Effector CD4-positive, alpha-beta T cell (primary cell): ENCODE data around the gene SHC1.

Experiments used
- DNase-seq: peaks from one replicate; pipeline ENCODE4 v3.0.0-alpha.2; 2020

The SHC1 gene

DNA sequence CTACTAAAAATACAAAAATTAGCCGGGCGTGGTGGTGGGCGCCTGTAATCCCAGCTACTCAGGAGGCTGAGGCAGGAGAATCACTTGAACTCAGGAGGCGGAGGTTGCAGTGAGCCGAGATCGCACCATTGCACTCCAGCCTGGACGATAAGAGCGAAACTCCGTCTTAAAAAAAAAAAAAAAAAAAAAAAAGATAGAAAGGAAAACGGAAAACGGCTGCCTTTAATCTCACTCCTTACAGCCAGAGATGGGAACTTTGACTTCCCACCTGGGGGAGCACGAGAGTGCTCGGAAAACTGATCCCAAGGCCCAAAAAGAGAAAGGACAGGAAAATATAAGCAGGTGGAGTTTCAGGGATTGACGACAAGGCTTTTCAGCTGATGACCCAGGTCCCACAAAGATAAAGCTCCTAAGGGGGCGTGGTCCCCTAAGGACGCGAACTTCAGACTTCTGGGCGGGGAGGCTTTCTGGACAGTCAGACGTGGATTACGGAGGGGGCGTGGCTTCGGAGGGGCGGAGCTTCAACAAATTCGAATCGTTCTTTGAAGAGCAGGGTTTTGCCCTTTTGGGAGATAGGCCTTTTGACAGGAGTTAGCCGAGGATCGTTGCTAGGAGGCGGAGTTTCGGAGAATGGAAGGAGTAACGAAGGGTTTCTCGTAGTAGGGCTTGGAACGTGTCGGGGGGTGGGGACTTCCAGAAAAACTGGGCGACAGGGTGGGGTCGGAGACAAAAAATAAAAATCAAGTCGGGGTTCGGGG lies 3.0 kb upstream of the SHC1 start:
- DNase-seq = peak; percentile 84

DNA sequence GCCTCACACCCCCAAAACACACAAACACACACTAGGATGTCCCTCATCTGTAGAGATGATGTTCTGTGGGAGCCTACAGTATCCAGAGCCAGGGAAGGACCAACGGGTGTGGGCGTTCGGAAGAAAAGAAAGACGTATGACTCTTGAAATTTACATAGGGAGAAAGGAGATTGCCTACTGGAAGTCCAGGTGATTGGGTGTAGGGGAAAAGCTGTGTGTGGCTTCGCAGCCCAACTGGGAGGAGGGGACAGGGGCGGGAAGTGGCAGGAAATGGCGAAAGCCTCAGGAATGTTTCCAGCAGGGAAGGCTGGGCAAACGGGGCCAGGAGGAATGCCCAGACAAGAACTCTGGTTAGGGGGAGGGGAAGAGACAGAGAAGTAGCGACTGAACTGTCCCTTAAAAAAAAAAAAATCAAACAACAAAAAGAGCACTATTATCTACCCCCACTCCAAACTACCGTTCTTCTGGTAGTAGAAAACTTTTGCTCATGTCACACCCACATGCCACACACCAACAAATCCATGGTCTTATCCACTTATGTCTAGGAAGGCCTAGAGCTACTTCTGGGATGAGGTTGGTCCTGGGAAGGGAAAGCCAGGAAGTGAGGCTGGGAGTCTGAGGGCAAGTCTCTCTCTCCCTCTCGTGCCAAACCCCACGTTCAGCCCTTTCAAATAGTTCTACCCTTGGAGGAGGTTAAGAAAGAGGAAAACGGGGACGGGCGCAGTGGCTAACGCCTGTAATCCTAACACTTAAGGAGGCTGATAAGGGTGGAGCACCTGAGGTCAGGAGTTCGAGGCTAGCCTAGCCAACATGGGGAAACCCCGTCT lies 2.2 kb upstream of the SHC1 start:
- DNase-seq = no peak

DNA sequence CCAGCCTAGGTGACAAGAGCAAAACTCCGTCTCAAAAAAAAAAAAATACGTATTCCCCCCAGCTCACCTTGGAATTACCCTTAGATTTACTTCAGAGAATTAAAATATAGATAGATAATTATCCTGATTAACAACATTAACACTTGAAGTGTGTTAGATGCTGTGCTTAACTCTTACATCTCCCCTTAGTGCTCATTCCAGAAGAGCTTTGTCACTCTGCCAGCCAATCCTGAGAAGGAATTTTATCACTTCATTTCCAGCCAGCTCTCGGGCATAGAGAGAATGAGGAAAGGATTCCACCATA lies 1.6 kb upstream of the SHC1 start:
- no peak for DNase-seq

DNA sequence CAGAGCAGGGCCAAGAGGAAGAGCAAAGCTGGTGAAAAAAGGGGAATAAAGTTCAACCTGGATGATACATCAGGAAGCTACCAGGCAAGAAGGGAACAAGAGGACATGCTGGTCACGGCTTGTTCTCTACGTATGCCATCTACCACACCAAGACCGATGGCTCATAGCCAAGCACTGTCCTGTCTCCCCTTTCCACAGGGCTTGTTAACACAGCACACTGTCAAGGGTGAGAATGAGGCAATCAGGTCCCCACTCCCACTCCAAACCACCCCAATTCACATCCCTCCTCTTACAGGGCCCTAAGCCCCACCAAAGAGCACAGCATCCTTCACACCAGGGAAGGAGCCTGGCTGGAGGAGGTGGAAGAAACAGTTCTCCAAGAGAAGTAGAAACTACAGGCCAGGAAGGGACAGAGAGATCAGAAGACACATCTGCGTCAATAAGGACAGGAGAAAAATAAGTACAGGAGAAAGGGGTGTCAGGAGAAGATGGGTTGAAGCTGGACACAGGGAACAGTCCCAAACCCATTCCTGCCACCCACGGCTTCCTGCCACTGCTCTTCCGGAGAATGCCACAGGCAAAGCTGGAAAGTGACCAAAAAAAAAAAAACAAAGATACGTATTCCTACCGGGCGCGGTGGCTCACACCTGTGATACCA lies 923 bp upstream of the SHC1 start:
- DNase-seq = no peak

DNA sequence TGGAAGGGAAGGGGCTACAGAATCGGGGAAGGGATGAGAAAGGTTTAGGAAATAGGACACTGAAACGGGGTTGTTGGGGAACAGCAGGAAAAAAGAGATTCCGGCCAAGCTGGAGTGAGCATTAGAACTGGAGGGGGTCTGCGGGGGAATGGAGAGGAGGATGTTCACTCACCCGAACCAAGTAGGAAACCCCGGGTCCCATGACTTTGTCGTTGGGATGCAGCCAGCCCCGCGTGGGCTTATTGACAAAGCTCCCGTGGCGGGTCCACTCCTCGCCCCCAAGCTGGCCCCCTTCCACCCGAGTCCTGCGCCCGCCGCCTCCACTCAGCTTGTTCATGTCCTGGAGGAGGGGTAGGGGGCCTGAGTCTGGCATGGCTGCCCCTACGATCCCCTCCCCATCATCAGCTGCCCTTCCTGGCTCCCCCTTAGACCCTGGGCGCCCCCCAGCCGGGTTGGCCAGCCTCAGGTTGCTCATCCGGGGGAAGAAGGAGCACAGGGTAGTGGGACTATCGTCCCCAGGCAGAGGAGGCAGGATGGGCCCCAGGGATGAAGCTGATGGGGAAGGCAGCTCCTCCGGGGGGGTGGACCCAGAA lies 591 bp downstream of the SHC1 start:
- DNase-seq = no peak

DNA sequence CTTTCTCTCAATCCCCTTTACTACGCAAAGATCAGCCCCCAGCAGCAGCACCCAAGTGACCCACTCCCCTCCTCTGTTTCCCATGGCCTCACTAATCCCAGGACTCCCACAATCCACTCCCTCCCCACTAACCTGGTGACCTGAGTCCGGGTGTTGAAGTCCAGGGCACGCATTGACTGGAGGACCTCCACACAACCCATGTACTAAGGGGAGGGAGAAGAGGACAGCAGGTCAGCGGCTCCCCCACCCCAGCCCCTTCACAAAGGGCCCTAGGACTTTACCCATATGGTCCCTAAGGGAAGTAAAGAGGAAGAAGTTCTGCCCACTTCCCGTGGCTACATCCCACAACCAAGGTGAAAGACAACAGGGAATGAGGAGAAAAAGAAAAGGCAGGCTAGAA lies 1.3 kb downstream of the SHC1 start:
- no peak for DNase-seq

DNA sequence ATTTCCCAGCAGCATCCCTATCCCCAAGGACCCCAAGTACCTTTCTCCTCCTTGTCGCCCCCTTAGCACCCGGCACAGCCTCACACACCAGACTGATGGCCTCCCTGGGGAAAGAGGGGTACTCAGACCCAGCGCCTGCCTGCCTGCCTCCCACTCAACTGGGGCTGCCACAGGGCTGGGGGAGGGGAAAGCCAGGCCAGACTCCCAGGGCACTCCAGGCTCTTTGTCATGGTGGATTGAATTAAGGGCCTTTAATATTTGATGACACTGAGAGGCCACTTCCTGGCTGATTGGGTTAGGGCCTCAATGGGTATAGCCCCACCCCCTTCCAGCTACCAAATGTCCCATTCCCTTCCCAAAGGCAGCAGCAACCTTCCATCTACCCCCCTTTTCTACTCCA lies 1.8 kb downstream of the SHC1 start:
- DNase-seq = no peak

DNA sequence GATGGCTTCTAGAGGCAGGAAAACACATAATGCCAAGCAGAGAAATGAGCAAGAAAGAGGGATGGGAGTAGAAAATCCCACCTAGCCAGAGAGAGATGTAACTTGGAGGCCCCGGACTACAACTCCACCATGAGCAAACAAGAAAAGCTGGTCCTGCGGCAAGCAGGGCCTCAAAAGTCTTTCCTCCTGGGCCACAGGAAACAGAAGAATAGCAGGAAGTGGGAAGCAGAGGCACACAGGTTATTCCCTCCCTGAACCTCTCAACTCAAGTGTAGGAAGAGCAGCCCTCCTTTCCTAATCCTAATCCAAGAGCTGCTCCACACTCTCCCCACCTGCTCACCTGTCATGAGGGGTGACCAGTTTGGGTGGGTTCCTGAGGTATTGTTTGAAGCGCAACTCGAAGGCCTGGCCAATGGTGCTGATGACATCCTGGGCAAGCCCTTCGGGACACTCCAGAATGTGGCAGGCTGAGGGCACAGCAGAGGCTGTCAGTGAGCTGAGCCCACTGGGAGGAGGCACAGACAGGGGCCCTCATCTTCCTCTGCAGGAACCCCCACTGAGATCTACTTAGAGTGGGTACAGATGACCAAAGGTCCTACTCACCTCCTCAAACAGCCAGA lies 3.1 kb downstream of the SHC1 start:
- no peak for DNase-seq

DNA sequence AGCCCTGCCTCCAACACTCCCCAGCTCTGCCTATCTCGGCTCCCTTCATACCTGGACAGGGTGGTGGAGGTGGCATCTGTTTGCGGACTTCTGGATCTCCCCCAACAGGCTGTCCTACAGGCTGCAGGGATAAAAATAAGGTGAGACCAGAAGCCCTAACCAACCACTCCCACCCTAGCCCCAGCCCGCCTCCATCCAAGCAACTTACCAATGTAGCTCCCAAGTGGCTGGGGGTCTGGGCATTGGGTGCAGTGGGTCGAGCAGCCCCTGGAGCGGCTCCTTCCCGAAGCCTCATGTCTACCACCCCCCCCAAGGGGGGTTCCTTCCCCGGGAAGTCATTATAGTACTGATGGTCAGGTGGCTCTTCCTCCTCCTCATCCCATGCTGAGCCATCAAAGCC lies 4.4 kb downstream of the SHC1 start:
- no peak for DNase-seq

DNA sequence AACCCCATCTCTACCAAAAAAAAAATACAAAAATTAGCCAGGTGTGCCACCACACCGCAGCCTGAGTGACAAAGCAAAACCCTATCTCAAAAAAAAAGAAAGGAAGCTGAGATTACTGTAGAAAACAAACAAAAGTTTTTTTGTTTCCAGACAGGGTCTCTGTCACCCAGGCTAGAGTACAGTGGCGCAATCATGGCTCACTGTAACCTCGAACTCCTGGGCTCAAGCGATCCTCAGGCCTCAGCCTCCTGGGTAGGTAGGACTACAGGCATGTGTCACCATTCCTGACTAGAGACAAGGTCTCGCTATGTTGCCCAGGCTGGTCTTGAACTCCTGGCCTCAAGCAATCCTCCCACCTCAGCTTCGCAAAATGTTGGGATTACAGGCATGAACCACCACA lies 6.2 kb downstream of the SHC1 start:
- no peak for DNase-seq

DNA sequence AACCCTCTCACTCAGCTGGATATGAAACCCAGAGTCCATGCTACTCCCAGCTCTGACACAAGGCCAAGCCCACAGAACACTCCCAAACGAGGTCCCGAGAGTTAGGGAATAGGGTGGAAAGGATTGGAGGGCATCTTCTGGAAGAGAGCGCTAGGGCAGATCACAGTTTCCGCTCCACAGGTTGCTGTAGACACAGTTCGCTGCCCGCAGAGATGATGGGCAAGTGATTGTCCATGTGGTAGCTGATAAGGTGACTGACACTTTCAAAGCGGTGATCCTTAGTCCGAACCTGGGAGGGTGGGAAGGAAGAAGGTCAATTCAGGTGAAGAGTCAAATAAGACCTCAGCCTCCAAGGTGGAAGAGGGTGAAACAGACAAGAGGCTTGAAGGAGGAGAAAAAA lies 6.9 kb downstream of the SHC1 start:
- no peak for DNase-seq

DNA sequence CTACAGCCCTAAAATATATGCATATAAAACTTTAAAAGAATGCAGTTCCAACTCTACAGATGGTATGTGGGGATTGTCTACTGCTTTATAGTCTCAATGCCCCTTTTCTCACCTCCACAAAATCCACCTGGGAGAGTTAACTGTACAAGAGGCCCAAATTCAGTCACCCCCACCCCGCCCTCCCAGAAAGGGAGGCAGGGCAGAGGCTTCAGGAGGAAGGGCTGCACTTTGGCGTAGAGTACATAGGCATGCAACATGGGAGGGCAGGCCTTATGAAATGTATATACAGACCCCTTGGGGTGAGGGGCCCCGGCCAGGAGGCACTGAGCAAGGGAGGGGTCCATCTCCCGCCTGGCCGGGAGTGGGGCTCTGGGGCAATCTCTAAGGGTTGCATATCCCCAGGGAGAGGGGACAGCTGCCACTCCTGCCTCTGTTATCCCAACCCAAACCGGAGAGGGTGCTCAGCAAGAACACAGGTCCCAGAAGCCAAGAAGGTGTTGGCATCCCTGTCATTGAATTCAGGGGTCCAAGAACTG lies 7.7 kb downstream of the SHC1 start:
- no peak for DNase-seq

DNA sequence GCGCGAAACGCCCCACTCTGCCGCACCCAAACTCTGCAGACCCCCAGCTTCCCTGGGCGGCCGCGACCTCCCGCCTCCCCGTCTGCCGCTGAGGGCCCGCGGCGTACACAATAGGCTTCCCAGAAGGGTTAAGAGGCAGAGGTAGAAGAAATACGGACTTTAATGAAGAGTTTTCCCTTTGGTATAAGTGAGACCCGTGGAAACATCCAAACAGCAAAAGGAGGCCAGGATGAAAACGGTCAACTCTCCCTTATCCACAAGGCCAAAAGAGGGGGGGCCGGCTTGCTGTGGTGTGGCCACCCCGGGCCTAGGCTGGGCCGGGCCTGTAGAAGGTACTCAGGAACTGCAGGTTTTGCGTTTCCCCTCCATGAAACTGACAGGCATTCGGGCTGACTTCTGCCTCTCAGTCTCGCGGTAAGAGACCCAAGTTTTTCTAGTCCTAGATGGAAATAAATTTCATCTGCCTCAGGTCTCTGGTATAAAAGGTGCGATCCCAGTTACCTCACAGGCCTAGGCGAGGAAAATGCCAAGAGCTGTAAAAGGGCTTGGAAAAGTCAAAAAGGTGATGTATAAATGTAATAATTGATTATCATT lies 8.3 kb downstream of the SHC1 start:
- DNase-seq = no peak

DNA sequence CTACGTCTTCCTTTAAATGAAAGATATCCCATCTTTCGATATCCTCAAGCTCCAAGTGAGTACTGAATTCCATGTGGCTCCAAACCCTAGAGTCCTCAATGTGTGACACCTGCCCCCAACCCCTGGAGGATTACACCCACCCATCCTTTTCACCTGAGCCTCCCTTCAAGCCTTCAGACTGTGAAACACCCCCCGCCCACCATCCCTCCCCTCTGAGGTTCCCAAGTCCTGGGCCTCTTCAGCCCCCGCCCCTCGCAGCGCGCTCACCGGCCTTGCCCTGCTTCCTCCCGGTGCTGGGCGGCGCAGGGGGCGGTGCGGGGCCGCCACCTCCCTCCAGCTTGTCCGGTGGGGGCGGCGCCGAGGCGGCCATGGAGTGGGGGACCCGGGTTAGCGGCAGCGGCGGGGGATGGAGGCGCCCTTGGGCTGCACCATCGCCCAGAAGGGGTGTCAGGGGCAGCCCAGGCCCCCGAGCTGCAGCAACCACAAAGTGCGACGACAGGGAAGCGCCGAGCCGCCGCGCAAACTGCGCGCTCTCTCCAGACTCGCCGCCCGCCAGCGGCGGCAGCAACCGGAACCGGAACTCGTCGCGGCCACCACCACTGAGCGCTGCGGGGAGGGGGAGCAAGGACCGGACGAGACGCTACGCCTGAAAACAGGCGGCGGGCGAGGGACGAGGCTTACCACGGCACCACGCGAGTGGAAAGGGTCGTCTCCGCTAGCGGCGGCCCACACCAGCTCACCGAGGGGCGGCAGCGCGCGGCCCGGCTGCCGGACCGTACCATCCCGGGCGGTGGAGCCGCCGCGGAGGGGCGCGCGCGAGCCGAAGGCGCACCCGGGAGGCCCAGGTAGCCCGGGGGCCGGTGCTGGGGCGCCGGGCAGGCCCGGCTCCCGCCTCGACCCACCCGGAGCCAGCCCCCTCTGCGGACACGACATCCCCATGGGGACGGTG lies 9.1 kb downstream of the SHC1 start, which contains the start of gene PYGO2:
TSS of gene PYGO2 (minus strand) at position 576 of the 949 bp plus-strand sequence. CDS start at position 370, 206 bp downstream.
- peak; percentile 75 for DNase-seq

DNA sequence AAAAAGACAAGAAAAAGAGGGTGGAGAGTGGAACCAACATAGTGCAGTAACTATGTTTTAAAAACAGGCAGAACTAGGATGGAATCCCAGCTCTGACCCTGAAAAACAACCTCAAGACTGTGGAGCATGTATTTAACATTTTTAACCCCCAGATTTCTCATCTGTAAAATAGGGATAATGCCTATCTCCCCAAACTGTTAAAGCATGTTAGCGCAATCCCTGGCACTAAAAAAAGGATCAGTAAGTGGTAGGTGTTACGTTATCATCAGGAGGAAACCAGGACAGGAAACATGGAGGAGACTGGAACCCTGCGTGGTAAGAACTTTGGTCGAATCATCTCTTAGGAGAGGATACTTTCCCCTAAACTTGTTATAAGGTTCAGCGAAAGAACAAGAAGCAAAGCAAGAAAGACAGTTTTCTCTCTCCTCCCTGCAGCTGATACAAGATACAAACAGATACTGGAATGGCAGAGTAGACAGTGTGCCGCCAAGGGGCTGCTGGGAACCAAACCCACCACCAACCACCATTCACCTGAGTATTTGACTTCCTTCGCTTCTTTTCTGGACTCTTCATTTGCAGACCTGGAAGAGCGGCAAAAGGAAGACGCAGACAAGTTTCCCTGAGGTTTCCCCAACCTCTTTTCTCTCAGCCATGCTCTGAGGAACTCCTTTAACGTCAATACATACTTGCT lies 10.0 kb downstream of the SHC1 start:
- no peak for DNase-seq

DNA sequence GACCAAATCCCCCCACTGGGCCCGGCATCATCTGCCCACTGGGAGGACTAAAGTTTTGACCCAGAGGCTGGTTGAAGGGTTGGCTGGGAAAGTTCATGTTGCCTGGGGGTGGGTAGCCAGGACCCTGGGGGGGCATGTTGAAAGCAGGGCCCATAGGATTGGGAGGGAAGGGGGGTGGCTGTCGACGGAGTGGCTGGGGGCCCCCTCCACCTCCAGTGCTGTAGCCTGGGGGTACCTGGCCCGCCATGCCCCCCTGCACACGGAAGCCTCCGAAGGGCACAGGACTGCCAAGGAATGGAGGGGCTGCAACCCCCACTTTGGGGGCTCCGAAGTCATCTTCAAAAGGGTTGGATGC lies 11.1 kb downstream of the SHC1 start:
- DNase-seq = no peak

DNA sequence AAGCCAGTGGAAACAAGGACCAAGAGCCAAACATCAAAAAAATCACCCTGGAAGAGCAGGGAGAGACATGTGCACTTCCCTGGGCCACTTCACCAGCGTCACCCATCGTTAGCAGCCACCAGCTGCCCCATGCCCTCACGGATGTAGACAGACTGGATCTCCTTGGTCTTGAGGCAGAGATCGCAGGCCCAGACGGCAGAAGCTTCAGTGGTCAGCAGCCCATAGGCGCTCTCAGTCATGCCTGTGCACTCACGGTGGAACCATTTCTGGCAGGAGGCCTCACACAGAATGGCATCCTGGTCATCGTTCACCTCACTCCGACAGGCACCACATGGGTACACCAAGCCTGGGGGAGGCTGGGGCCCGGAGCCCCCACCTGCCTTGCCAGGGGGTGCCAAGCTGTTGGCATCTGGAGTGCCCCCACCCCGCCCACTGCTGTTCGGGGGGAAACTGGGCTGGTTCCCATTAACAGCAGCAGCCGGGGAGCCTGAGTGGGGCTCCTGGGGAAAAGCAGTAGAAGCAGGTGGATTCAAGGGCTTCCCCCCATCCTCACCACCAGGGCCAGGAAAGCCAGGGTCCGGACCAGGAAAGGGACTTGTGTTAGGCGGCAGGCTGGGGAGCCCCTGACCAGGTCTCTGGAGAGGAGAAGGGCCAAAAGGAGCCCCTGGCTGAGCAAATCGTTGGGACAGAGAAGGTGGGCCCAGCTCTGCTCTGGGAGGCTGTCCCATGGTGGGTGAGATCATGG lies 11.7 kb downstream of the SHC1 start:
- no peak for DNase-seq

DNA sequence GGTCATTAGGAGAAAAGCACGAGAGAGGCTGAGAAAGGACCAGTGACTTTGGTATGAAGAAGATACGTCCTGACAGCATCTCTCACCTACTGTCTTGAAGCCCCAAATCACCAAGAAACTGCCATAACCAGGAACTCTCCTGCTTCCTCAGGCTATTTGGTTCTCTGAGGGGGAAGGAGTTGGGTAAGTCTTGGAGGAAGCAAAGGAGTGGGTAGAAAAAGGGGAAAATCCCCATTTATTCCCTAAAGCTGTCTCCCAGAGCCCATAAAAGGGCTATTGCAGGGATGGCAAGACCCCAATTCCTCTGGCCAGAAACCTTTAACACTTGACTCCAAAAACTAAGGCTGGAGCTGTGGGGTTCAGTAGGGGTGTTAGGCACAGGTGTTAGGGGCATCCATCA lies 12.5 kb downstream of the SHC1 start:
- no peak for DNase-seq

DNA sequence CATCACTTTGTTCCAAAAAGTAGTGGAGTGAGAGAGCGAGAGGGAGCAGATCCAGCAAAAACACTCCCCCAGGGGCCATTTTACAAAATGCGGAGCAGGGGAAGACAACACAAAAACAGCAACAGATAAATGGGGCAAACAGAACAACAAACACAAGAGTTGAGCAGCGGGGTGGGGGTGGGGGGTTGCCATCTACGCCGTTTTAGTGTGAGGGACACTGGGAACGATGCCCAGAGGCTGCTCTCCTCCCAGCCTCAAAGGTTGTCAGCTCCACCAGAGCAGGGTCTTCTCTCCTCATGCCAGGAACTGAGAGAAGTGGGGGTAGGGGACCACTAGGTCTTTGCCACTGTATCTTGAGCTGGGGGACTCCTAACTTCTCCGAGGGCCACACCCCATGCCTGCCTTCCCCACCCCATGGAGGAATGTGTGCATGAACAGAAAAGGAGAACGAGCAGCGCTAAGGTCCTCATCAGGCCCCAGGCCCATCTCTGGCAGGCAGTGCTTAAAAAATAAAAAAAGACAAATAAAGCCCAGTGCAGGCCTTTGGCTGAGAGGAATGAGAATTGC lies 13.4 kb downstream of the SHC1 start:
- DNase-seq = no peak

DNA sequence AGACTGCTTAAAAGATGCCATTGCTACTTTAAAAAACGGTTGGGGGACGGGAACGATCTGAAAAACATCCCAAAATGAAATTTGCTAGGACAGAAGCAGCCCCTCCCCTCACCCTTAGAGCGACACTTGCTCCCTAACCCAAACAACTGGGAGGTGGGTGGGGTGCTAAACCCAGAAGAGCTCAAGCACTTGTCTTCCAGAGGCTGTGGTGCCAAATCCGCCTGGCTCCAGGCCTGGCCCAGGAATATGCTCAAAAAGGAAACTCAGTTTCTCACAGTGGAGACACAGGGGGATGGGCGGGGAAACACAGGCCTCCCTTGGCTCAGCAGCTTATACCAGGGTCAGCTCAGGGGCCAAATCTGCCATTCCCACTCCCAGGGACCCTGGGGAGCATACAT lies 14.0 kb downstream of the SHC1 start:
- no peak for DNase-seq
